ENCODE results near the gene SCUBE2.
"Not testable (repeated sequence)": the region's sequence is repeated elsewhere in the genome, so short reads cannot be mapped to it uniquely, and the experiment has no call there.

SCUBE2 gene

GRCh38 chr11:9099617-9100016 lies 8.2 kb upstream of the SCUBE2 start:
- WGBS (ENCODE audit: extremely low coverage, insufficient coverage, insufficient read length): no CpG with 5 or more reads among the region's 4 CpGs
- no peak overlapping the region for H4K12ac ChIP-seq (ENCODE audit: low read depth, low read length)
- no peak overlapping the region for H2BK5ac ChIP-seq (ENCODE audit: low read depth, low read length, poor library complexity)

GRCh38 chr11:9098455-9098854 lies 7.1 kb upstream of the SCUBE2 start:
- no CpG with 5 or more reads among the region's 2 CpGs for WGBS (ENCODE audit: extremely low coverage, insufficient coverage, insufficient read length)
- H3K23ac ChIP-seq (ENCODE audit: low read length); H3K4me3 ChIP-seq (ENCODE audit: low read depth, low read length); H2AFZ ChIP-seq (ENCODE audit: insufficient read depth, low read length, poor library complexity); H2BK5ac ChIP-seq (ENCODE audit: low read depth, low read length, poor library complexity); H4K12ac ChIP-seq (ENCODE audit: low read depth, low read length); H4K8ac ChIP-seq (ENCODE audit: low read depth, low read length); H4K91ac ChIP-seq (ENCODE audit: low read depth, low read length); H2BK120ac ChIP-seq (ENCODE audit: insufficient read depth, low read length, poor library complexity); H3K36me3 ChIP-seq (ENCODE audit: control insufficient read depth in 1 of 2, insufficient read depth in 2 of 2, low read length in 2 of 2); H3K14ac ChIP-seq (ENCODE audit: low read length); H3K4ac ChIP-seq (ENCODE audit: low read depth, low read length); H3K27ac ChIP-seq (ENCODE audit: low read depth, low read length); H3K27me3 ChIP-seq (ENCODE audit: insufficient read depth, low read length); H2AK5ac ChIP-seq (ENCODE audit: low read length); H3K79me2 ChIP-seq (ENCODE audit: control insufficient read depth, insufficient read depth, low read length, poor library complexity); H3K18ac ChIP-seq (ENCODE audit: low read length); H3K4me2 ChIP-seq (ENCODE audit: low read length); DNase-seq; H3K79me1 ChIP-seq (ENCODE audit: low read length); H3K9ac ChIP-seq (ENCODE audit: low read length); H3K9me3 ChIP-seq (ENCODE audit: insufficient read depth, low read depth, low read length); H3K4me1 ChIP-seq (ENCODE audit: control insufficient read depth in 1 of 2, insufficient read depth in 2 of 2, low read length in 2 of 2); H2BK12ac ChIP-seq (ENCODE audit: low read length): not testable (repeated sequence)

More at GRCh38 chr11:9099617-9100016, 8.2 kb upstream of the SCUBE2 start:
- H3K4me2 ChIP-seq (ENCODE audit: low read length): no peak overlapping the region
- H2BK12ac ChIP-seq (ENCODE audit: low read length): no peak overlapping the region
- no peak overlapping the region for H2AK5ac ChIP-seq (ENCODE audit: low read length)
- no peak overlapping the region for H3K4me3 ChIP-seq (ENCODE audit: low read depth, low read length)
- no peak overlapping the region for H3K4ac ChIP-seq (ENCODE audit: low read depth, low read length)
- H3K79me1 ChIP-seq (ENCODE audit: low read length): no peaks in the 10 kb centered on the region
- no peak overlapping the region for H4K8ac ChIP-seq (ENCODE audit: low read depth, low read length)
- H2AFZ ChIP-seq (ENCODE audit: insufficient read depth, low read length, poor library complexity): no peak overlapping the region
- H3K9ac ChIP-seq (ENCODE audit: low read length): no peak overlapping the region
- no peaks in the 10 kb centered on the region for H3K4me1 ChIP-seq (ENCODE audit: control insufficient read depth in 1 of 2, insufficient read depth in 2 of 2, low read length in 2 of 2)
- H3K18ac ChIP-seq (ENCODE audit: low read length): no peak overlapping the region
- no peak overlapping the region for H3K27ac ChIP-seq (ENCODE audit: low read depth, low read length)
- DNase-seq: no peak
- H2BK120ac ChIP-seq (ENCODE audit: insufficient read depth, low read length, poor library complexity): no peak overlapping the region
- no peak overlapping the region for H3K23ac ChIP-seq (ENCODE audit: low read length)
- H3K27me3 ChIP-seq (ENCODE audit: insufficient read depth, low read length): no peaks in the 10 kb centered on the region
- H3K79me2 ChIP-seq (ENCODE audit: control insufficient read depth, insufficient read depth, low read length, poor library complexity): no peaks in the 10 kb centered on the region
- H3K9me3 ChIP-seq (ENCODE audit: insufficient read depth, low read depth, low read length): no peaks in the 10 kb centered on the region
- H3K36me3 ChIP-seq (ENCODE audit: control insufficient read depth in 1 of 2, insufficient read depth in 2 of 2, low read length in 2 of 2): no peaks in the 10 kb centered on the region
- H3K14ac ChIP-seq (ENCODE audit: low read length): no peak overlapping the region
- no peak overlapping the region for H4K91ac ChIP-seq (ENCODE audit: low read depth, low read length)

GRCh38 chr11:9097186-9097943 lies 6.0 kb upstream of the SCUBE2 start:
- H2BK5ac ChIP-seq (ENCODE audit: low read depth, low read length, poor library complexity); H3K4me1 ChIP-seq (ENCODE audit: control insufficient read depth in 1 of 2, insufficient read depth in 2 of 2, low read length in 2 of 2); H3K14ac ChIP-seq (ENCODE audit: low read length); H3K79me2 ChIP-seq (ENCODE audit: control insufficient read depth, insufficient read depth, low read length, poor library complexity); H3K4me3 ChIP-seq (ENCODE audit: low read depth, low read length); H2AK5ac ChIP-seq (ENCODE audit: low read length); H2AFZ ChIP-seq (ENCODE audit: insufficient read depth, low read length, poor library complexity); H4K8ac ChIP-seq (ENCODE audit: low read depth, low read length); H3K23ac ChIP-seq (ENCODE audit: low read length); H2BK12ac ChIP-seq (ENCODE audit: low read length); H3K4ac ChIP-seq (ENCODE audit: low read depth, low read length); H4K12ac ChIP-seq (ENCODE audit: low read depth, low read length); H4K91ac ChIP-seq (ENCODE audit: low read depth, low read length); H3K27ac ChIP-seq (ENCODE audit: low read depth, low read length); H3K27me3 ChIP-seq (ENCODE audit: insufficient read depth, low read length); DNase-seq; H3K9me3 ChIP-seq (ENCODE audit: insufficient read depth, low read depth, low read length); H3K79me1 ChIP-seq (ENCODE audit: low read length); H3K36me3 ChIP-seq (ENCODE audit: control insufficient read depth in 1 of 2, insufficient read depth in 2 of 2, low read length in 2 of 2); H2BK120ac ChIP-seq (ENCODE audit: insufficient read depth, low read length, poor library complexity); H3K4me2 ChIP-seq (ENCODE audit: low read length); H3K18ac ChIP-seq (ENCODE audit: low read length); H3K9ac ChIP-seq (ENCODE audit: low read length): not testable (repeated sequence)
- WGBS (ENCODE audit: extremely low coverage, insufficient coverage, insufficient read length): no CpG with 5 or more reads among the region's 23 CpGs

- Histone ChIP-seq H3K18ac (ENCODE audit: low read length) (no peak overlapping the region), H3K14ac (ENCODE audit: low read length) (no peak overlapping the region), H3K4me1 (ENCODE audit: control insufficient read depth in 1 of 2, insufficient read depth in 2 of 2, low read length in 2 of 2) (peaks cover 0 to 2% of the 10 kb centered on the region in 2 experiments), H3K27ac (ENCODE audit: low read depth, low read length) (no peak overlapping the region), H3K79me1 (ENCODE audit: low read length) (no peaks in the 10 kb centered on the region), H3K36me3 (ENCODE audit: control insufficient read depth in 1 of 2, insufficient read depth in 2 of 2, low read length in 2 of 2) (no peaks in the 10 kb centered on the region), H3K4ac (ENCODE audit: low read depth, low read length) (no peak overlapping the region), H3K27me3 (ENCODE audit: insufficient read depth, low read length) (peaks cover 15% of the 10 kb centered on the region), H2BK12ac (ENCODE audit: low read length) (no peak overlapping the region), H4K12ac (ENCODE audit: low read depth, low read length) (no peak overlapping the region), H3K4me2 (ENCODE audit: low read length) (no peak overlapping the region), H2AK5ac (ENCODE audit: low read length) (no peak overlapping the region), H2BK5ac (ENCODE audit: low read depth, low read length, poor library complexity) (no peak overlapping the region), H3K23ac (ENCODE audit: low read length) (no peak overlapping the region), H4K91ac (ENCODE audit: low read depth, low read length) (no peak overlapping the region), H4K8ac (ENCODE audit: low read depth, low read length) (no peak overlapping the region), H3K79me2 (ENCODE audit: control insufficient read depth, insufficient read depth, low read length, poor library complexity) (no peaks in the 10 kb centered on the region), H3K9ac (ENCODE audit: low read length) (no peak overlapping the region), H2AFZ (ENCODE audit: insufficient read depth, low read length, poor library complexity) (no peak overlapping the region), H2BK120ac (ENCODE audit: insufficient read depth, low read length, poor library complexity) (no peak overlapping the region), H3K9me3 (ENCODE audit: insufficient read depth, low read depth, low read length) (no peaks in the 10 kb centered on the region), H3K4me3 (ENCODE audit: low read depth, low read length) (no peak overlapping the region)
- no CpG with 5 or more reads among the region's 5 CpGs for WGBS (ENCODE audit: extremely low coverage, insufficient coverage, insufficient read length)
- DNase-seq: no peak
Observed at GRCh38 chr11:9096427-9096826, 5.0 kb upstream of the SCUBE2 start.
